Endothelial cell of umbilical vein (primary cell): ENCODE measurements around the gene MTA1. TPM values are rescaled to one million over a fixed set of nuclear protein-coding genes. Genes with fewer than 3 reads are reported as not detected.

ENCODE experiments used
- BruUV-seq: library from RNA; stranded (reverse); fragments of 400-500 nt; replicated peaks from 2 replicates; lab custom pipeline; 2021; lab: Mats Ljungman, UMichigan
- CTCF ChIA-PET: fragments of 300-600, 350-600 bp; sonication (Branson Sonifier 250); formaldehyde crosslinking; loops from one replicate; lab custom pipeline; 2021; ENCODE audit warnings: antibody characterized with exemption, inconsistent platforms; lab: Charles Lee
- POLR2A ChIA-PET: fragments of 300-600, 350-600 bp; sonication (Branson Sonifier 250); formaldehyde crosslinking; loops from one replicate; lab custom pipeline; 2021; ENCODE audit warnings: antibody characterized with exemption, inconsistent platforms; lab: Charles Lee
- DNase-seq: peaks from one replicate; pipeline ENCODE4 v3.0.0-alpha.2; 2011; ENCODE audit warnings: low read depth, low spot score
- FAIRE-seq: peaks from 2 replicates; lab custom pipeline; 2011; peaks lifted over from hg19 to GRCh38; lab: Jason Lieb, UNC
- H2AFZ ChIP-seq: 2 replicates; pipeline ENCODE4 v1.6.0; 2012; ENCODE audit warnings: low read depth, low read length, control low read depth, inconsistent platforms
- H3K27ac ChIP-seq: 2 replicates; pipeline ENCODE4 v1.5.1; 2011; ENCODE audit warnings: low read depth, mild to moderate bottlenecking, control low read depth, low read length, moderate library complexity; ENCODE audit not compliant: insufficient read depth
- H3K27me3 ChIP-seq, 2 experiments: 2 replicates each; pipeline versions ENCODE4 v1.6.0 to v1.6.1; 2011; ENCODE audit warnings: low read length in 2 of 2, mixed read lengths in 1 of 2; ENCODE audit not compliant: control insufficient read depth in 2 of 2, insufficient read depth in 2 of 2
- H3K36me3 ChIP-seq, 2 experiments: 2 replicates in 1 of 2; 3 replicates in 1 of 2; pipeline ENCODE4 v1.5.1; 2011; ENCODE audit warnings: low read length in 2 of 2, mild to moderate bottlenecking in 1 of 2, moderate library complexity in 1 of 2; ENCODE audit not compliant: control insufficient read depth in 2 of 2, insufficient read depth in 2 of 2; ENCODE audit errors: extremely low read depth in 1 of 2
- H3K4me1 ChIP-seq: 3 replicates; pipeline ENCODE4 v1.5.1; 2011; ENCODE audit warnings: mild to moderate bottlenecking, low read length; ENCODE audit not compliant: control insufficient read depth, insufficient read depth; ENCODE audit errors: extremely low read depth
- H3K4me2 ChIP-seq: 2 replicates; pipeline ENCODE4 v1.6.1; 2011; ENCODE audit warnings: low read length, control low read depth, mixed read lengths; ENCODE audit not compliant: insufficient read depth
- H3K4me3 ChIP-seq, 3 experiments: fragments of 200-600 bp in 1 of 3; sonication (generic), shearing (Covaris generic) in 1 of 3; replicated peaks in 1 of 3; 2 replicates each; pipeline ENCODE4 v1.5.1; 2011 to 2016; ENCODE audit warnings: control low read depth in 3 of 3, low read length in 3 of 3, mild to moderate bottlenecking in 2 of 3, inconsistent platforms in 1 of 3, low read depth in 1 of 3, moderate library complexity in 1 of 3; ENCODE audit not compliant: insufficient read depth in 1 of 3
- H3K79me2 ChIP-seq: 2 replicates; pipeline ENCODE4 v1.6.0; 2012; ENCODE audit warnings: low read length, inconsistent platforms; ENCODE audit not compliant: control insufficient read depth, insufficient read depth
- H3K9ac ChIP-seq: replicated peaks from 2 replicates; pipeline ENCODE3; 2011; ENCODE audit warnings: low read length, control low read depth; ENCODE audit not compliant: insufficient read depth; ENCODE audit errors: extremely low read depth
- H3K9me1 ChIP-seq: replicated peaks from 3 replicates; pipeline ENCODE4 v1.6.0; 2011; ENCODE audit warnings: mild to moderate bottlenecking, low read length; ENCODE audit not compliant: control insufficient read depth, insufficient read depth; ENCODE audit errors: extremely low read depth
- H3K9me3 ChIP-seq: replicated peaks from 2 replicates; pipeline ENCODE4 v1.5.1; 2012; ENCODE audit warnings: low read length, inconsistent platforms; ENCODE audit not compliant: control insufficient read depth, insufficient read depth
- H4K20me1 ChIP-seq: replicated peaks from 2 replicates; pipeline ENCODE3; 2011; ENCODE audit warnings: mild to moderate bottlenecking, low read length; ENCODE audit not compliant: control insufficient read depth, insufficient read depth; ENCODE audit errors: extremely low read depth
- CTCF ChIP-seq, 2 donors: IDR thresholded peaks; 1 replicate in 1 of 2; 2 replicates in 1 of 2; pipeline ENCODE4 v1.5.1; 2011; ENCODE audit warnings: low read length in 2 of 2, mild to moderate bottlenecking in 2 of 2, moderate library complexity in 2 of 2, control low read depth in 1 of 2, inconsistent platforms in 1 of 2, low read depth in 1 of 2; ENCODE audit not compliant: insufficient read depth in 1 of 2; ENCODE audit errors: extremely low read depth in 1 of 2
- EZH2 ChIP-seq: IDR thresholded peaks from 2 replicates; pipeline ENCODE4 v1.6.1; 2012; ENCODE audit warnings: borderline replicate concordance, low read depth, mild to moderate bottlenecking, moderate library complexity, low read length, inconsistent platforms; ENCODE audit not compliant: severe bottlenecking
- FOS ChIP-seq: IDR thresholded peaks from 2 replicates; pipeline ENCODE4 v1.6.1; 2011; ENCODE audit warnings: mild to moderate bottlenecking, low read length, moderate library complexity, borderline replicate concordance; ENCODE audit not compliant: insufficient read depth
- GATA2 ChIP-seq: IDR thresholded peaks from 2 replicates; pipeline ENCODE4 v1.7.0; 2011; ENCODE audit warnings: low read depth, mild to moderate bottlenecking, moderate library complexity, mixed read lengths, low read length; ENCODE audit not compliant: insufficient read length, insufficient read depth
- JUN ChIP-seq: IDR thresholded peaks from 2 replicates; pipeline ENCODE4 v1.6.1; 2011; ENCODE audit warnings: borderline replicate concordance, low read depth; ENCODE audit not compliant: insufficient read length, insufficient read depth
- MAX ChIP-seq: IDR thresholded peaks from 2 replicates; pipeline ENCODE4 v1.6.1; 2011; ENCODE audit not compliant: insufficient read depth, insufficient read length
- MYC ChIP-seq: IDR thresholded peaks from one replicate; pipeline ENCODE4 v1.6.1; 2011; ENCODE audit warnings: mild to moderate bottlenecking, low read depth, low read length
- POLR2A ChIP-seq: IDR thresholded peaks from 2 replicates; pipeline ENCODE4 v1.6.1; 2012; ENCODE audit warnings: low read depth, mild to moderate bottlenecking, control low read depth, low read length
- POLR2AphosphoS5 ChIP-seq: IDR thresholded peaks from 2 replicates; pipeline ENCODE4 v1.6.1; 2012; ENCODE audit warnings: low read depth, mild to moderate bottlenecking, control low read depth, low read length, moderate library complexity; ENCODE audit not compliant: insufficient read depth
- dilution Hi-C: fragments of 300-500 bp; cut with MboI; formaldehyde crosslinking; loops from one replicate; pipeline ENCODE4 v1.15.0; 2019; ENCODE audit warnings: low sequenced_read_pairs; ENCODE audit not compliant: extremely low pct_ligation_motif_present
- intact Hi-C: fragments of 100-400 bp; cut with micrococcal nuclease; formaldehyde crosslinking; loops from one replicate; pipeline ENCODE4 v1.10.0; 2022
- polyA plus RNA-seq, 4 experiments: library from polyadenylated mRNA; depleted of rRNA in 3 of 4; stranded (reverse) in 3 of 4; unstranded in 1 of 4; fragments of >200 nt; gene quantifications; 2 replicates each; pipeline versions ENCODE4 v1.2.1 to v1.2.3, GENCODE V29; 2011 to 2012; ENCODE audit warnings: missing spikeins in 1 of 4
- total RNA-seq: library from RNA; stranded (reverse); gene quantifications from 2 replicates; pipeline ENCODE4 v1.2.3, GENCODE V29; 2021

Gene MTA1
- total and polyA plus RNA-seq, 2 donors (not counting 3 experiments of a cell fraction or from before 2014, with no cell fraction given) = 85.2 to 167 TPM

GRCh38 chr14:105481886-105482457 lies 62.3 kb downstream of the MTA1 start:
- peak overlapping the region; percentile 91 for H3K27ac ChIP-seq
- BruUV-seq = no TSS peak
- H3K4me2 ChIP-seq = no peak overlapping the region
- intact Hi-C loops = loop anchor here (1.0 to 2.0 kb wide), 4 partner anchors 7 to 181 kb away; partner anchors contain the start of genes BRF1 and CRIP2
- H3K9me1 ChIP-seq = no peaks in the 10 kb centered on the region
- dilution Hi-C loops = no loop called here
- ChIA-PET POLR2A (no interaction called here), CTCF (interaction anchor here (1.2 to 3.2 kb wide), 7 partner anchors 8 to 111 kb away, joined by 5 to 144 read pairs (median 9); partner anchors contain the start of gene TEDC1)
- peaks cover 0 to 6% of the 10 kb centered on the region in 2 experiments for H3K27me3 ChIP-seq
- no peaks in the 10 kb centered on the region for H3K9me3 ChIP-seq
- H4K20me1 ChIP-seq = no peaks in the 10 kb centered on the region
- peak overlapping the region; percentile 75 for H3K9ac ChIP-seq
- peaks cover 5% of the 10 kb centered on the region for H3K79me2 ChIP-seq
- FAIRE-seq = peak; percentile 98
- H3K4me1 ChIP-seq = peaks cover 19% of the 10 kb centered on the region
- H3K36me3 ChIP-seq = peaks cover 3 to 5% of the 10 kb centered on the region in 2 experiments
- TF ChIP-seq EZH2 (no peak), GATA2 (no peak), POLR2AphosphoS5 (peak; percentile 67), MYC (no peak), MAX (no peak), JUN (peak; percentile 44), POLR2A (no peak), FOS (no peak), CTCF (IDR thresholded peaks at IDR 0.05; ENCODE audit: extremely low read depth in 1 of 2, insufficient read depth in 1 of 2, low read depth in 1 of 2, low read length in 2 of 2) (no peak)
- no peak overlapping the region for H2AFZ ChIP-seq
- peak; percentile 97 for DNase-seq
- no peak overlapping the region for H3K4me3 ChIP-seq
